Measurements from ENCODE around the gene TRPM6. TPM values are rescaled to one million over a fixed set of nuclear protein-coding genes. Genes with fewer than 3 reads are reported as not detected.

Gene TRPM6
- total RNA-seq, 2 experiments from 2014 or later, result not detected

DNA sequence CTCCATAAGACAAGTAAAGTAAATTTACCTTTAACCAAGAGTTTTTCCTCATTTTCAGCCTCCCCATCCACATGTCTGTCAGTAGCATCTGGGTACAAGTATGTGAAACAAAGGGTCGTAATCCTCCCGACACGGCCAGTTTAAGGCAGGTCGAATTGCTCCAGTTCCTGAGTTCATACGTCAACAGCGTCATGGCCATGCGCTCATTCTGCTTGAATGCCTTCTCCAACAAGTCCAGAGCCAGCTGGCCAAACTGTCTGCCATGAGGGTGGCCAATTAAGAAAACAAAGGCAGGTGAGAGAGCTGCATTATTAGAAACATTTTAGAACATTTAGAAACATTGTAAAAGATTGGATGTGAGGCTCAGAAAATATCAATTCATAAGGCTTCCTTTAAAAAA lies 87.5 kb downstream of the TRPM6 start:
- Mint-ChIP-seq H3K9me3 (no peaks in the 10 kb centered on the region), H3K4me1 (ENCODE audit: low read depth) (no peaks in the 10 kb centered on the region), H3K27me3 (peaks cover 39% of the 10 kb centered on the region), H3K36me3 (ENCODE audit: low read depth) (no peaks in the 10 kb centered on the region), H3K27ac (no peak overlapping the region), H3K4me3 (no peak overlapping the region)
- no peak for DNase-seq
- H3K27ac ChIP-seq (ENCODE audit: low read depth in 1 of 2, low read length in 2 of 2), result no peak overlapping the region
- POLR2A ChIA-PET, result no interaction called here
- CTCF ChIA-PET, result no interaction called here
- TF ChIP-seq, protein P1, sequence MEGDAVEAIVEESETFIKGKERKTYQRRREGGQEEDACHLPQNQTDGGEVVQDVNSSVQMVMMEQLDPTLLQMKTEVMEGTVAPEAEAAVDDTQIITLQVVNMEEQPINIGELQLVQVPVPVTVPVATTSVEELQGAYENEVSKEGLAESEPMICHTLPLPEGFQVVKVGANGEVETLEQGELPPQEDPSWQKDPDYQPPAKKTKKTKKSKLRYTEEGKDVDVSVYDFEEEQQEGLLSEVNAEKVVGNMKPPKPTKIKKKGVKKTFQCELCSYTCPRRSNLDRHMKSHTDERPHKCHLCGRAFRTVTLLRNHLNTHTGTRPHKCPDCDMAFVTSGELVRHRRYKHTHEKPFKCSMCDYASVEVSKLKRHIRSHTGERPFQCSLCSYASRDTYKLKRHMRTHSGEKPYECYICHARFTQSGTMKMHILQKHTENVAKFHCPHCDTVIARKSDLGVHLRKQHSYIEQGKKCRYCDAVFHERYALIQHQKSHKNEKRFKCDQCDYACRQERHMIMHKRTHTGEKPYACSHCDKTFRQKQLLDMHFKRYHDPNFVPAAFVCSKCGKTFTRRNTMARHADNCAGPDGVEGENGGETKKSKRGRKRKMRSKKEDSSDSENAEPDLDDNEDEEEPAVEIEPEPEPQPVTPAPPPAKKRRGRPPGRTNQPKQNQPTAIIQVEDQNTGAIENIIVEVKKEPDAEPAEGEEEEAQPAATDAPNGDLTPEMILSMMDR (IDR thresholded peaks at IDR 0.05), result no peak
- no peaks in the 10 kb centered on the region for H3K9me3 ChIP-seq (ENCODE audit: control insufficient read depth in 1 of 2, insufficient read depth in 1 of 2, low read length in 2 of 2)
- intact Hi-C loops (cut with DNase I, micrococcal nuclease), result loop anchor here in 1 of 2 experiments (10.0 kb wide), 1 partner anchor 115 kb away; no protein-coding TSS in a partner anchor
- no peak overlapping the region for H3K4me3 ChIP-seq (ENCODE audit: low read length)
- H3K27me3 ChIP-seq (ENCODE audit: control insufficient read depth in 1 of 2, insufficient read depth in 2 of 2, low read length in 2 of 2), result peaks cover 2 to 6% of the 10 kb centered on the region in 2 experiments
- H3K4me1 ChIP-seq (ENCODE audit: insufficient read depth, low read length), result no peaks in the 10 kb centered on the region
- no peak for ATAC-seq (ENCODE audit: poor library complexity)
- no peaks in the 10 kb centered on the region for H3K36me3 ChIP-seq (ENCODE audit: insufficient read depth, low read length)

GRCh38 chr9:74795803-74796202 lies 91.9 kb downstream of the TRPM6 start:
- Mint-ChIP-seq H3K4me3 (no peak overlapping the region), H3K27ac (no peak overlapping the region), H3K27me3 (peaks cover 14% of the 10 kb centered on the region), H3K36me3 (ENCODE audit: low read depth) (no peaks in the 10 kb centered on the region), H3K4me1 (ENCODE audit: low read depth) (no peaks in the 10 kb centered on the region), H3K9me3 (no peaks in the 10 kb centered on the region)
- POLR2A ChIA-PET, result no interaction called here
- Histone ChIP-seq H3K9me3 (ENCODE audit: control insufficient read depth in 1 of 2, insufficient read depth in 1 of 2, low read length in 2 of 2) (no peaks in the 10 kb centered on the region), H3K36me3 (ENCODE audit: insufficient read depth, low read length) (no peaks in the 10 kb centered on the region), H3K27ac (ENCODE audit: low read depth in 1 of 2, low read length in 2 of 2) (no peak overlapping the region), H3K27me3 (ENCODE audit: control insufficient read depth in 1 of 2, insufficient read depth in 2 of 2, low read length in 2 of 2) (no peaks in the 10 kb centered on the region), H3K4me1 (ENCODE audit: insufficient read depth, low read length) (no peaks in the 10 kb centered on the region), H3K4me3 (ENCODE audit: low read length) (no peak overlapping the region)
- intact Hi-C loops (cut with DNase I, micrococcal nuclease), result no loop called here
- CTCF ChIA-PET, result no interaction called here
- TF ChIP-seq, protein P1 (IDR thresholded peaks at IDR 0.05), result no peak
- no peak for DNase-seq
- no peak for ATAC-seq (ENCODE audit: poor library complexity)

DNA sequence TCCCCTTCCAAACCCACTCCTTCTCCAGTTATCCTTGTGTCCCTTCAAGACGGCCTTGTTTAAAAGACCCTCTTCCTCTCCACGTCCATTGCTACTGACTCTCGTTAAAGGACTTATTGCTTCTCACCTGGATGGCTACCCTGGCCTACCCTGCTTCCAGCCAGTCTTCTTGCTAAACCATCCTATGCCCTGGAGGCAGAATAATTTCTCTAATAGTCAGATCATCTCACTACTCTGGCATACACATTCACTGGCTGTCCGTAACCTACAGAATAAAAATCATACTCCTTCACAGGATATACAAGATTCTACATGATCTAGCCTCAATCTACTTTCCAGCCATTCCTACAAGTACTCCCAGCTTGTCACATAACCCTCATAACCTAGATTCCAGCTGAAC lies 92.6 kb downstream of the TRPM6 start:
- H3K36me3 Mint-ChIP-seq (ENCODE audit: low read depth), result no peaks in the 10 kb centered on the region
- H3K27me3 Mint-ChIP-seq, result peaks cover 10% of the 10 kb centered on the region
- H3K27ac Mint-ChIP-seq, result no peak overlapping the region
- Histone ChIP-seq H3K36me3 (ENCODE audit: insufficient read depth, low read length) (no peaks in the 10 kb centered on the region), H3K9me3 (ENCODE audit: control insufficient read depth in 1 of 2, insufficient read depth in 1 of 2, low read length in 2 of 2) (no peaks in the 10 kb centered on the region), H3K27me3 (ENCODE audit: control insufficient read depth in 1 of 2, insufficient read depth in 2 of 2, low read length in 2 of 2) (peaks cover 0 to 3% of the 10 kb centered on the region in 2 experiments), H3K4me1 (ENCODE audit: insufficient read depth, low read length) (no peaks in the 10 kb centered on the region), H3K27ac (ENCODE audit: low read depth in 1 of 2, low read length in 2 of 2) (no peak overlapping the region), H3K4me3 (ENCODE audit: low read length) (no peak overlapping the region)
- intact Hi-C loops (cut with DNase I, micrococcal nuclease), result no loop called here
- TF ChIP-seq, protein P1 (IDR thresholded peaks at IDR 0.05), result no peak
- ATAC-seq (ENCODE audit: poor library complexity) (no peak), DNase-seq (no peak)
- no peaks in the 10 kb centered on the region for H3K4me1 Mint-ChIP-seq (ENCODE audit: low read depth)
- H3K4me3 Mint-ChIP-seq, result no peak overlapping the region
- POLR2A ChIA-PET, result no interaction called here
- CTCF ChIA-PET, result no interaction called here
- H3K9me3 Mint-ChIP-seq, result no peaks in the 10 kb centered on the region
